Mammary epithelial cell (primary cell): ENCODE results near the gene KRT3.

Source experiments
- EZH2 ChIP-seq: IDR thresholded peaks from 2 replicates; pipeline ENCODE4 v1.6.1; 2012; ENCODE audit warnings: low read length, inconsistent platforms, borderline replicate concordance
- TF ChIP-seq, protein P1 (sequence below), 2 donors: IDR thresholded peaks in 1 of 2; conservative IDR thresholded peaks in 1 of 2; 2 replicates each; pipeline ENCODE4 v1.5.1; 2011 to 2012; ENCODE audit warnings: inconsistent platforms in 2 of 2, low read length in 2 of 2, mild to moderate bottlenecking in 2 of 2, control low read depth in 1 of 2, low read depth in 1 of 2; ENCODE audit not compliant: insufficient read depth in 1 of 2; ENCODE audit errors: extremely low read depth in 1 of 2

DNA sequence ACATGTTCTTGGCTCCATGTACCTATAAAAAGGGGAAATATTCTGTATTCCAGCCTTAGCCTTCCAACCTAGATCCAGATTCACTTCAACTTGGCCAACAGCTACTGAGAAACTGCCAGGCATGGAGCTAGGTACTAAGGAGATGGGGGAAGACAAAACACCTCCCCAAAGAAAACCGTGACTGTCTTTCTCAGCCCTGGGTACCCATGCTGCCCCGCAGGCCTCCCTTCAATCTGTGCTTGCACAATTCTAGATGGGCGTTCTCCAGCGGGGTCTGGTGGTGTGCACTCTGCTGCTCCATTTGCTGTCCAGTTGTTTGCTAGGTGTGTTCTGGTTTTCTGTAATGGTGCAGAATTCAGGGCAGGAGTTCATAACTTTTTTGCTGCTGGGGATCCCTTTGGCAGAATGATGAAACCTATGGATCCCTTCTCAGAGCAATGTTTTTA, 18.8 kb upstream of the KRT3 start:
- TF ChIP-seq, protein P1, sequence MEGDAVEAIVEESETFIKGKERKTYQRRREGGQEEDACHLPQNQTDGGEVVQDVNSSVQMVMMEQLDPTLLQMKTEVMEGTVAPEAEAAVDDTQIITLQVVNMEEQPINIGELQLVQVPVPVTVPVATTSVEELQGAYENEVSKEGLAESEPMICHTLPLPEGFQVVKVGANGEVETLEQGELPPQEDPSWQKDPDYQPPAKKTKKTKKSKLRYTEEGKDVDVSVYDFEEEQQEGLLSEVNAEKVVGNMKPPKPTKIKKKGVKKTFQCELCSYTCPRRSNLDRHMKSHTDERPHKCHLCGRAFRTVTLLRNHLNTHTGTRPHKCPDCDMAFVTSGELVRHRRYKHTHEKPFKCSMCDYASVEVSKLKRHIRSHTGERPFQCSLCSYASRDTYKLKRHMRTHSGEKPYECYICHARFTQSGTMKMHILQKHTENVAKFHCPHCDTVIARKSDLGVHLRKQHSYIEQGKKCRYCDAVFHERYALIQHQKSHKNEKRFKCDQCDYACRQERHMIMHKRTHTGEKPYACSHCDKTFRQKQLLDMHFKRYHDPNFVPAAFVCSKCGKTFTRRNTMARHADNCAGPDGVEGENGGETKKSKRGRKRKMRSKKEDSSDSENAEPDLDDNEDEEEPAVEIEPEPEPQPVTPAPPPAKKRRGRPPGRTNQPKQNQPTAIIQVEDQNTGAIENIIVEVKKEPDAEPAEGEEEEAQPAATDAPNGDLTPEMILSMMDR (conservative IDR thresholded peaks at IDR 0.05 in 1 of 2, IDR thresholded peaks at IDR 0.05 in 1 of 2; ENCODE audit: extremely low read depth in 1 of 2, insufficient read depth in 1 of 2, low read depth in 1 of 2, low read length in 2 of 2) = no peak
- no peak for TF ChIP-seq EZH2
